HEK293T (cell line): Measurements from ENCODE around the gene CAST.

Experiments
- BHLHE40 ChIP-seq: fragments of 450-650 bp; IDR thresholded peaks from 2 replicates; pipeline ENCODE4 v1.6.1; 2016; ENCODE audit warnings: mild to moderate bottlenecking, moderate library complexity, borderline replicate concordance
- ELF4 ChIP-seq: fragments of 450-650 bp; IDR thresholded peaks from 2 replicates; pipeline ENCODE4 v1.6.1; 2017; ENCODE audit warnings: antibody characterized with exemption
- FOXA1 ChIP-seq: fragments of 450-650 bp; IDR thresholded peaks from 2 replicates; pipeline ENCODE4 v1.6.1; 2016; ENCODE audit warnings: mild to moderate bottlenecking
- FOXK2 ChIP-seq: fragments of 450-650 bp; IDR thresholded peaks from 2 replicates; pipeline ENCODE4 v1.6.1; 2016; ENCODE audit warnings: mild to moderate bottlenecking
- FOXM1 ChIP-seq: fragments of 450-650 bp; IDR thresholded peaks from 2 replicates; pipeline ENCODE4 v1.6.1; 2017; ENCODE audit warnings: mild to moderate bottlenecking, borderline replicate concordance
- L3MBTL2 ChIP-seq: fragments of 450-650 bp; conservative IDR thresholded peaks from 2 replicates; pipeline ENCODE4 v1.6.1; 2016; ENCODE audit warnings: mild to moderate bottlenecking
- NFRKB ChIP-seq: fragments of 450-650 bp; IDR thresholded peaks from 2 replicates; pipeline ENCODE4 v1.6.1; 2016; ENCODE audit warnings: mild to moderate bottlenecking, moderate library complexity
- PKNOX1 ChIP-seq: fragments of 450-650 bp; IDR thresholded peaks from 2 replicates; pipeline ENCODE4 v1.6.1; 2016
- SP1 ChIP-seq: fragments of 450-650 bp; IDR thresholded peaks from 2 replicates; pipeline ENCODE4 v1.6.1; 2017
- SUZ12 ChIP-seq: fragments of 450-650 bp; IDR thresholded peaks from 2 replicates; pipeline ENCODE4 v1.6.1; 2016; ENCODE audit warnings: mild to moderate bottlenecking
- TARDBP ChIP-seq: fragments of 450-650 bp; IDR thresholded peaks from 2 replicates; pipeline ENCODE4 v1.6.1; 2016
- ZNF384 ChIP-seq: fragments of 450-650 bp; IDR thresholded peaks from 2 replicates; pipeline ENCODE4 v1.6.1; 2016

GRCh38 chr5:96641368-96642280 lies 20.6 kb upstream of the CAST start:
- TF ChIP-seq ZNF384 (no peak), BHLHE40 (no peak), PKNOX1 (no peak), ELF4 (no peak), FOXM1 (no peak), FOXA1 (no peak), NFRKB (no peak), L3MBTL2 (no peak), SP1 (no peak), SUZ12 (no peak), TARDBP (no peak), FOXK2 (no peak)
